Measurements from ENCODE around the gene OR51E2. TPM values are rescaled to one million over a fixed set of nuclear protein-coding genes. Genes with fewer than 3 reads are reported as not detected.
"Not testable (repeated sequence)": the region's sequence is repeated elsewhere in the genome, so short reads cannot be mapped to it uniquely, and the experiment has no call there.

OR51E2 gene
- under 1 TPM; 0.18 to 0.84 TPM for total RNA-seq
- long read RNA-seq, partial matches to known transcripts, result 0 of 1 reads
- long read RNA-seq, other reads (novel, unspliced or antisense), result 0 of 1 reads

GRCh38 chr11:4697585-4697984 lies at the start of gene OR51E2:
OR51E2 (minus strand) TSS chr11:4697853; CDS start chr11:4682711, 15,142 bp downstream.
- no peak for DNase-seq

GRCh38 chr11:4740735-4741134 lies 43.1 kb upstream of the OR51E2 start:
- intact Hi-C loops (cut with DNase I, micrococcal nuclease), result no loop called here
- DNase-seq, result no peak
- no peak for ATAC-seq

More at GRCh38 chr11:4697585-4697984, at the start of gene OR51E2:
- no peak for ATAC-seq
- intact Hi-C loops (cut with DNase I, micrococcal nuclease), result no loop called here

GRCh38 chr11:4727171-4727570 lies 29.5 kb upstream of the OR51E2 start:
- DNase-seq, result no peak
- intact Hi-C loops (cut with DNase I, micrococcal nuclease), result no loop called here
- ATAC-seq, result no peak

GRCh38 chr11:4722616-4723534 lies 25.2 kb upstream of the OR51E2 start:
- DNase-seq; intact Hi-C loops (cut with DNase I, micrococcal nuclease); ATAC-seq: not testable (repeated sequence)

- DNase-seq, result no peak
- intact Hi-C loops (cut with DNase I, micrococcal nuclease), result no loop called here
These were observed 16.6 kb upstream of the OR51E2 start for GRCh38 chr11:4714300-4714699.

GRCh38 chr11:4713241-4713640 lies 15.6 kb upstream of the OR51E2 start:
- DNase-seq (no peak), ATAC-seq (no peak)
- intact Hi-C loops (cut with DNase I, micrococcal nuclease), result no loop called here

More at GRCh38 chr11:4714300-4714699, 16.6 kb upstream of the OR51E2 start:
- no peak for ATAC-seq

GRCh38 chr11:4704790-4705334 lies 7.2 kb upstream of the OR51E2 start:
- intact Hi-C loops (cut with DNase I, micrococcal nuclease), result no loop called here
- no peak for ATAC-seq
- DNase-seq, result no peak

- DNase-seq, result no peak
- intact Hi-C loops (cut with DNase I, micrococcal nuclease), result no loop called here
- ATAC-seq, result peak; percentile 42
These were observed 6.6 kb upstream of the OR51E2 start, which contains the start of gene MMP26 for GRCh38 chr11:4704054-4704789. MMP26 (plus strand) TSS chr11:4704784.

GRCh38 chr11:4700436-4700820 lies 2.8 kb upstream of the OR51E2 start:
- DNase-seq (no peak), ATAC-seq (no peak)
- intact Hi-C loops (cut with DNase I, micrococcal nuclease), result no loop called here

GRCh38 chr11:4699697-4700435 lies 2.2 kb upstream of the OR51E2 start:
- intact Hi-C loops (cut with DNase I, micrococcal nuclease), result no loop called here
- no peak for DNase-seq
- no peak for ATAC-seq

- intact Hi-C loops (cut with DNase I, micrococcal nuclease), result no loop called here
- ATAC-seq (no peak), DNase-seq (no peak)
These were observed 2.2 kb downstream of the OR51E2 start for GRCh38 chr11:4695442-4695841.

- ATAC-seq (no peak), DNase-seq (no peak)
- intact Hi-C loops (cut with DNase I, micrococcal nuclease), result no loop called here
These were observed 12.9 kb downstream of the OR51E2 start for GRCh38 chr11:4684631-4685285.

GRCh38 chr11:4682623-4683419 lies 14.8 kb downstream of the OR51E2 start:
- intact Hi-C loops (cut with DNase I, micrococcal nuclease), result no loop called here
- ATAC-seq (no peak), DNase-seq (no peak)

- no peak for DNase-seq
- intact Hi-C loops (cut with DNase I, micrococcal nuclease), result no loop called here
- ATAC-seq, result peak; percentile 32
These were observed 17.3 kb downstream of the OR51E2 start for GRCh38 chr11:4680341-4680740.

- intact Hi-C loops (cut with DNase I, micrococcal nuclease), result no loop called here
- no peak for DNase-seq
- ATAC-seq, result peak; percentile 62
These were observed 19.7 kb downstream of the OR51E2 start for GRCh38 chr11:4677948-4678347.

GRCh38 chr11:4673781-4674180 lies 23.9 kb downstream of the OR51E2 start:
- no peak for DNase-seq
- no peak for ATAC-seq
- intact Hi-C loops (cut with DNase I, micrococcal nuclease), result no loop called here

- intact Hi-C loops (cut with DNase I, micrococcal nuclease), result no loop called here
- ATAC-seq, result no peak
These were observed 25.2 kb downstream of the OR51E2 start for GRCh38 chr11:4672470-4672869.

GRCh38 chr11:4671741-4672140 lies 25.9 kb downstream of the OR51E2 start:
- DNase-seq (no peak), ATAC-seq (no peak)
- intact Hi-C loops (cut with DNase I, micrococcal nuclease), result no loop called here

More at GRCh38 chr11:4672470-4672869, 25.2 kb downstream of the OR51E2 start:
- DNase-seq, result no peak
